GM19351 (cell line): ENCODE measurements around the gene SMCHD1.
"Not testable (repeated sequence)": the region's sequence is repeated elsewhere in the genome, so short reads cannot be mapped to it uniquely, and the experiment has no call there.

Source experiments
- ATAC-seq: cut with Tn5 transposase; IDR thresholded peaks from one replicate; pipeline ENCODE4 v1.9.1; 2021; ENCODE audit warnings: mild to moderate bottlenecking, moderate library complexity; ENCODE audit not compliant: unreplicated experiment

The SMCHD1 gene

DNA sequence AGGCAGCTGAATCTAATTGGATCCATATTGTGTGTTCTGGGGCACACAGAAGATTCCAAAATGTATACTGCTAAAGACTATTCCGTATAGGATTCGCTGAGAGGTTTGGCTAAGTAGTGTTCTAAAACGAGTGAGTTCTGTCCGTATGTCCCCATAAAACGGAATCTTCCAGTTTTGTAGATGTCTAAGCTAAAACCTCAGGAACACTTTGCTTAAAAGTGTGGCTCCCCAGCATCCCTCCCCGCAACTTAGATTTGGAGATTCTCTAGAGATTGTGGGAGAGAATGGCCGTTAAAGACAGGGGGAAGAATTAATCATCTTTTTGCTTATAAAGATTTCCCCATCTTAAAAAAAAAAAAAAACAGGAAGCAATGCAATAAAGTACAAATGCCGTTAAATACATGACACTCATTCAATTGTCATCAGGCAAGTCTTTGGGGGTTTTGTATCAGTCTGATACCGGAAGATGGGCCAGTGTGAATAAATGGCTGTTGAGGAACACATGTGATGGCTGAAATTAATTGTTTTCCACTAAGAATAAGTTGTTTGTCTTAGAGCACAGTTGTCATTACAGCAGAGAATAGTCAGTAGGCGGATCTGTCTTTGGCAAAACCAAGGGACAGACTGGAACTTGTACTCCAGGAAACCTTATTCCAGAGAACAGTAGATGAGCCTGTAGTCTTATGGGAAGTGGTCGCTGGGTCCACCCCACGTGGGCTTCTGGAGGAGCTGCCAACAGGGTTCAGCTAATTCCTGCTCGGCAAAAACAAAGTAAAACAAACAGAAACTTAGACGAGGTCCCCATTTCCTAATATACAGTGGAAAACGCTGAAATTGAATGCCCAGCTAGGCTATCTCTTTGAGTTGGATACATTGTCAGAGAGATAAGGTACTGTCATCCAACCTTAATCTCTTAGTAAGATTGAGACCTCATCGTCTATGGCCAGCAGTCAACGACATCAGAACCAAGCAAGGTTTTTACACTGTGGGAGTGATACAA is 193.0 kb downstream of the SMCHD1 start:
- ATAC-seq = no peak

DNA sequence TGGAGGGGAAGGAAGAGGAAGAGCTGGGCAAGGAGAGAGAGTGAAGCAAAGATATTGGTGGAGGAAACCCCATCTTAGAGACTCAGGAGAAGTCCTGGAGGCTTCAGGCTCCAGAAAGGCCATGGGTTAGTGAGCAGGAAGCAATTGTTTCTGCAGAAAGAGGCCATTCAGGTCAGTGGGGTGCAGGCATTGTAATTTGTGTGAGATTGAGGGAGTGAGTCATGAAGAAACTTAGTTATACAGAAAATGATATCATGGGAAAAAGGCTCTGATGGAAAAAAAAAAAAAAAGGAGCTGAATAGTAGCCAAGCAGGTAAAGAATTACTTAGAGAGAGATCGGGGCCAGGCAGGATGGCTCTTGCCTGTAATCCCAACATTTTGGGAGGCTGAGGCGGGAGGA is 195.3 kb downstream of the SMCHD1 start:
- ATAC-seq = no peak

DNA sequence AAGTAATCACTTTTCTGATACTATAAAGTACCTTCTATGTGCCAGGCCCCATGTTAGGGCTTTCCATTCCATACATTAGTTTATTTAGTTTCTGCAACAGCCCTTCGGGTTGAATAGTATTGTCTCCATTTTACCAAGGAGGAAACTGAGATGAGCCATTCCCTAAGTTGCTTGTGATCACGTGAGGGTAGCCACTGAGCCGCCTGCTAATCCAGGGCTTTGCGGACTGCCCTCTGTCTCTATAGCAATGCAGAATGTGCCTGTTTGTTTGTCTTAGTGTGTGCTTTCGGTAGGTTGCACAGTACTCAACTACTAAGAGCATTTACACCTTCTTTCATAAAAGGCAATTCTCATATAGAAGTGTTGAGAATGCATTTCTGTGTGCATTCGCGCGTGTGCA is 196.2 kb downstream of the SMCHD1 start:
- no peak for ATAC-seq

DNA sequence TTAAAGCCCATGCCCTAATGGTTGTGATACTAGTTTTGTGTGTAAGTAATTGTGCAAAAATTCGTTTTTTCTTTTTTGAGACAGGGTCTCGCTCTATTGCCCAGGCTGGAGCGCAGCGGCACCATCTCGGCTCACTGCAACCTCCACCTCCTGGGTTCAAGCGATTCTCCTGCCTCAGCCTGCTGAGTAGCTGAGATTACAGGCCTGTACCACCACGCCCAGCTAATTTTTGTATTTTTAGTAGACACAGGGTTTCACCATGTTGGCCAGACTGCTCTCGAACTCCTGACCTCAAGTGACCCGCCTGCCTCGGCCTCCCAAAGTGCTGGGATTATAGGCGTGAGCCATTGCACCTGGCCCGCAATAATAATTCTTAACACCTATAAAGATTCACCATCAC is 196.9 kb downstream of the SMCHD1 start:
- not testable (repeated sequence) for ATAC-seq

DNA sequence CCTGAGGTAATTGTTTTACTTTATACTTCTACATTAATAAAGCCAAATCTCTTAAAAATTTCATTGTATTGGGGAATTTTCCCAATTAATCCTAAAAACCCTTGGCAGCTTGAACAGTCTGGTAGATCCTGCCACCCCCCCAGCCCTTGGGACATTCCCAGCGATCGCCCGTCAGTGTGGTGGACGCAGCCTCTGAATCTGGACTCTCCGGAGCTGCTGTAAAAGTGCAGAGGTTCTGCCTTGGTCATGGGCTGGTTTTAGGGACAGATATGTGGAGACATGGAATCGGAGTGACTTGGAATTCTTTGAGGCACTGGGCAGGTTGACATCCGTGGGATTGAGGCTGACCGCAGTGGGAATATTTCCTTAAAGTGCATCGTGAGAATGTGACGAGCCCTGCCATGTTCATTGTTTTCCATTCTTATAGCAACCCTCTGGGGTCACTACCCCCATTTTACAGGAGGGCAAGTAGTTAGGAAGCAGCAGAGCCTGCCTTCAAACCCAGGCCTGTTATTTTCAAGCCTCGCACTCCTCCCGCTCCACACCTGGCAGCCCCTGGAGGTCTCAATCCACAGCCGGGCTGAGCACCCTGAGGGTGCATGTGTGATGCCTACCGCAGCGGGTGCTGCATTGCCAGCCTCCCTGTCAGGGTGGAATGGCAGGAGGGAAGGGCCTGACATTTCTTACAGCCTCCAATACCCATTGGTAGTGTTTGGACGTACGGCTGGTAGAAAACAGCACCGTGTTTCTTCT is 197.8 kb downstream of the SMCHD1 start:
- no peak for ATAC-seq

DNA sequence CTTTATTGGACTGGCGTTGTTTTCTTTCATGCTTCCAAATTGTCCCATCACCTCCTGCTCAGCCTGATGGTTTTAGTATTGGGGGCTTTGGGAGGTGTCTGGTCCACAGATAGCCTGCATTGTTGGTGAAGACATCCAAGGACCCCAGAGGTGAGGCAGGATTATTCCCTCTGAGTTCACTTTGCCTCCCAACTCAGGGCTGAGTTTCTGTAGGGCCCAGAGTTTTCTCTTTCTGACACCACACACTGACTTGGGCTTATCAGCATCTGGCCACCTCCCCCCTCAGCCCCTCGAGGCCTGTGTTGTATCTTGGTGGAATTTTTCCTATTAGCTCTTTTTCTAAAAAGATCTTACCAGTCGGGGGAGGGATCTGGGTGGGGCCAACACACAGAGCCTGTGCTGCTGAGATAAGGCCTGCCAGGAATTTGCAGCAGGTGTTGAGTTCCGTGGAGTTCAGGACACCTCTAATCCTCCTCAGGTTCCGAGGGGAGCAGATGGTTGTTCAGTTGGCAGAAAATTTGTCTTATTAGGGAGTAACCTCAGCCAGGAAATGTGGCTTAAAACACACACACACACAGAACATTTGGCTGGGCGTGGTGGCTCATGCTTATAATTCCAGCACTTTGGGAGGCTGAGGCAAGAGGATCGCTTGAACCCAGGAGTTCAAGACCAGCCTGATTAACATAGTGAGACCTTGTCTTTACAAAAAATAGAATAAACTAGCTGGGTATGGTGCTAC is 198.6 kb downstream of the SMCHD1 start:
- ATAC-seq = no peak
